Right lobe of liver (tissue), 6 donors: ENCODE results near the gene FRMPD2. TPM values are rescaled to one million over a fixed set of nuclear protein-coding genes. Genes with fewer than 3 reads are reported as not detected.

Experiments
- ATAC-seq, 4 donors: fragments of 200-7000 bp; cut with Tn5 transposase; one replicate each; pipeline ENCODE4 v1.9.1; 2020; ENCODE audit warnings: mild to moderate bottlenecking in 4 of 4, moderate library complexity in 4 of 4
- DNase-seq, 3 donors: peaks; one replicate each; pipeline ENCODE4 v3.0.0-alpha.2; 2020
- H3K27ac ChIP-seq, 3 donors: fragments of 200-600 bp; one replicate each; pipeline ENCODE4 v1.8.0; 2022
- H3K27me3 ChIP-seq, 2 donors: fragments of 200-600 bp; one replicate each; pipeline ENCODE4 v1.8.0; 2022
- H3K36me3 ChIP-seq, 4 donors: fragments of 200-600 bp; sonication (generic) in 1 of 4; one replicate each; pipeline versions ENCODE4 v1.5.1 to v1.8.0; 2017 to 2022; ENCODE audit warnings: control low read depth in 1 of 4
- H3K4me1 ChIP-seq, 4 donors: fragments of 200-600 bp; sonication (generic) in 1 of 4; one replicate each; pipeline versions ENCODE4 v1.5.1 to v1.8.0; 2017 to 2022; ENCODE audit warnings: control low read depth in 1 of 4
- H3K4me3 ChIP-seq, 3 donors: fragments of 200-600 bp; one replicate each; pipeline ENCODE4 v1.8.0; 2022
- H3K9me3 ChIP-seq, 4 donors: fragments of 200-600 bp; sonication (generic) in 1 of 4; one replicate each; pipeline versions ENCODE4 v1.5.1 to v1.8.0; 2017 to 2022; ENCODE audit warnings: control low read depth in 1 of 4
- POLR2A ChIP-seq: fragments of 450-650 bp; IDR thresholded peaks from one replicate; pipeline ENCODE4 v1.6.1; 2017; ENCODE audit warnings: antibody characterized with exemption, mild to moderate bottlenecking
- WGBS: methylation state at CpG from one replicate; pipeline ENCODE4 v1.1.6; 2018; ENCODE audit warnings: low coverage, low lambda C conversion rate; ENCODE audit not compliant: insufficient coverage; ENCODE audit errors: missing lambda C conversion rate; 5-methylcytosine and 5-hydroxymethylcytosine counted together
- intact Hi-C, 2 donors: fragments of 100-400 bp; cut with DNase I; formaldehyde crosslinking; loops; one replicate each; pipeline versions ENCODE4 v1.11.2 to v1.14.1; 2022
- total RNA-seq, 6 experiments: library from RNA; depleted of rRNA in 2 of 6; stranded (reverse); fragments of >200 nt in 2 of 6; fragmentation: NEBNext Ultra II Directional in 3 of 6; extraction: Animal tissue kit (Norgen Biotek cat#: 25700) in 3 of 6; gene quantifications; one replicate each; pipeline versions ENCODE4 v1.1.0 to v1.2.4, GENCODE V29; 2016 to 2023
- TF ChIP-seq, protein P1 (sequence below), 4 donors: fragments of 200-600 bp in 3 of 4; fragments of 450-650 bp in 1 of 4; IDR thresholded peaks; one replicate each; pipeline versions ENCODE4 v1.5.1 to v1.8.0; 2016 to 2022; ENCODE audit warnings: antibody characterized with exemption in 4 of 4, mild to moderate bottlenecking in 2 of 4
- donor health status: DM: no; HTN: yes; CAD: no.
- donor health status: DM: no; HTN: no; CAD: no.
- donor health status: DM: no; HTN: no; CAD: no.
- donor health status: DM: no; HTN: yes; CAD: no.
- donor health status: DM: no; HTN: yes; CAD: no.

Gene FRMPD2
- total RNA-seq, 6 experiments from 2014 or later = not detected

DNA sequence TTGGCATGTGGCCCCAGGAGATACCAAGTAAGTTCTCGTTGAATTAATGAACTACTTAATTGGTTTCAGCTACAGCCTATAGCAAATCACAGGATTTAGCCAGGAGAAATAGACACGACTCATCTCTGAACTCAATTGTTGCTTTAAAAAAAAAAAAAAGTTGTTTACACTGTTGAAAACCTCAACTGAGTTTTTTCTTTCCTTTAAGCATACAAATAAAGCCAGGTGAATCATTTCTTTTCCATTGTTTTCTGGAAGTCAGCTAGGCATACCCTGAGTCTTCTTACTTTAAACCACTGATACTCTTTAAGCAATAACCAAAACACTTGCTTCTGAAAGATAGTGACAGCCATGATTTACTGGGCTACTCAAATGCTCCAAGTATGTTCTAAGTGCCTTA is 755 bp downstream of the FRMPD2 start:
- no peaks in the 10 kb centered on the region for H3K9me3 ChIP-seq
- TF ChIP-seq POLR2A = no peak
- TF ChIP-seq, protein P1, sequence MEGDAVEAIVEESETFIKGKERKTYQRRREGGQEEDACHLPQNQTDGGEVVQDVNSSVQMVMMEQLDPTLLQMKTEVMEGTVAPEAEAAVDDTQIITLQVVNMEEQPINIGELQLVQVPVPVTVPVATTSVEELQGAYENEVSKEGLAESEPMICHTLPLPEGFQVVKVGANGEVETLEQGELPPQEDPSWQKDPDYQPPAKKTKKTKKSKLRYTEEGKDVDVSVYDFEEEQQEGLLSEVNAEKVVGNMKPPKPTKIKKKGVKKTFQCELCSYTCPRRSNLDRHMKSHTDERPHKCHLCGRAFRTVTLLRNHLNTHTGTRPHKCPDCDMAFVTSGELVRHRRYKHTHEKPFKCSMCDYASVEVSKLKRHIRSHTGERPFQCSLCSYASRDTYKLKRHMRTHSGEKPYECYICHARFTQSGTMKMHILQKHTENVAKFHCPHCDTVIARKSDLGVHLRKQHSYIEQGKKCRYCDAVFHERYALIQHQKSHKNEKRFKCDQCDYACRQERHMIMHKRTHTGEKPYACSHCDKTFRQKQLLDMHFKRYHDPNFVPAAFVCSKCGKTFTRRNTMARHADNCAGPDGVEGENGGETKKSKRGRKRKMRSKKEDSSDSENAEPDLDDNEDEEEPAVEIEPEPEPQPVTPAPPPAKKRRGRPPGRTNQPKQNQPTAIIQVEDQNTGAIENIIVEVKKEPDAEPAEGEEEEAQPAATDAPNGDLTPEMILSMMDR (IDR thresholded peaks at IDR 0.05) = no peak
- H3K36me3 ChIP-seq = no peaks in the 10 kb centered on the region
- ATAC-seq = no peak
- no peak overlapping the region for H3K27ac ChIP-seq
- no peaks in the 10 kb centered on the region for H3K27me3 ChIP-seq
- 66% methylated on average over 2 of the region's 2 CpGs for WGBS
- H3K4me3 ChIP-seq = no peak overlapping the region
- intact Hi-C loops = no loop called here
- no peaks in the 10 kb centered on the region for H3K4me1 ChIP-seq
- DNase-seq = no peak

DNA sequence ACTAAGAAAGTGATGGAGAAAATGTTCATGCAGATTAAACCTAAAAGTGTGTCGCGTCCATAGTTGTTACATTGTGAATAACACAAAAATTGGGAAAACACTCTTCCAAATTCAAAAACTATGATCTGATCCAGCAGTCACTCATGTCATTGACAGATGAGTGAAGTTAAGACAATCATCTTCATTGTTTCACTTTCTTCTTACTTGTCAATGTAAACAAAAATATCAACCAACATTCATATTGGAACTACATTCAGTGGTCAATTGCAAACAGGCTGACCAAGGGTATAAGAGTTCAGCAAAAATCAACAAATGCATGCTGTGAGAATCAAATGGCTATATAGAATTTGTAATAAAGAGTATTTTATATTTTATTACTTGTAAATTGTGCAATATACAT is 1.8 kb downstream of the FRMPD2 start:
- Histone ChIP-seq H3K4me3 (no peak overlapping the region), H3K9me3 (no peaks in the 10 kb centered on the region), H3K27me3 (no peaks in the 10 kb centered on the region), H3K4me1 (no peaks in the 10 kb centered on the region), H3K27ac (no peak overlapping the region), H3K36me3 (no peaks in the 10 kb centered on the region)
- intact Hi-C loops = no loop called here
- ATAC-seq = no peak
- no peak for DNase-seq
- 100% methylated on average over 2 of the region's 2 CpGs for WGBS
- TF ChIP-seq, protein P1 (IDR thresholded peaks at IDR 0.05) = no peak
- no peak for TF ChIP-seq POLR2A

DNA sequence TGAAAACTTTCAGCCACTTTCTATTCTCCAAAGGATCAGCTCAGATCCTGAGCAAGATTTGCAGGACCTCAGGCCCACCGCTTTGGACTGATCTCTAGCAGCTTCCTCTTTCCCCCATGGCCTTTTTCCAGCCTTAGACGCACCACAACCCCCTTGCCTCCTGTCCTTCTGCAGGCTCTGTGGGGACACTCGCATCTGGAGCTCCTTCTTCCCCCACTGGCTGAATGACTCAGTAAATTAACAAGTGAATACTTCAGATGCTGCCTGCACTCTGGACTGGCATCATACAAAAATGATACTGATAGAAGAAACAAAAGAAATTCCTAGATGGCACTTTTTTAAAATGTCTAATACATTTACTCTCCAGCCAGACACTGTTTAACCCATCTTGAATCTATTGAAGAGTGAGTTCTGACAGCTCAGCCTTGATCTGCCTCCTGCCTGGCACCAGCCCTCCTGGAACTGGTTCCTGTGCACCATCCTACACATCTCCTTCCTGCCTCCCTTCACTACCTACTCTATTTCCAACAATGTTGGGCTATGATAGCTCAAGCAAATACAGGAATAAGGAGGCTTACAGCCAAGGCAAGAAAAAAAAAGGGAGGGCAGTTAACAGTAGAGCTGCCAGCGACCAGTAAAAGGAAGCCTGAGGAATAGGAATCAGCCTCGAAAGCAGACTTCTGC is 3.3 kb downstream of the FRMPD2 start:
- Histone ChIP-seq H3K36me3 (no peaks in the 10 kb centered on the region), H3K27me3 (no peaks in the 10 kb centered on the region), H3K27ac (no peak overlapping the region), H3K9me3 (no peaks in the 10 kb centered on the region), H3K4me3 (no peak overlapping the region), H3K4me1 (no peaks in the 10 kb centered on the region)
- TF ChIP-seq, protein P1 (IDR thresholded peaks at IDR 0.05) = no peak
- TF ChIP-seq POLR2A = no peak
- DNase-seq = no peak
- intact Hi-C loops = no loop called here
- no peak for ATAC-seq
- WGBS = 45% methylated on average over 5 of the region's 5 CpGs

DNA sequence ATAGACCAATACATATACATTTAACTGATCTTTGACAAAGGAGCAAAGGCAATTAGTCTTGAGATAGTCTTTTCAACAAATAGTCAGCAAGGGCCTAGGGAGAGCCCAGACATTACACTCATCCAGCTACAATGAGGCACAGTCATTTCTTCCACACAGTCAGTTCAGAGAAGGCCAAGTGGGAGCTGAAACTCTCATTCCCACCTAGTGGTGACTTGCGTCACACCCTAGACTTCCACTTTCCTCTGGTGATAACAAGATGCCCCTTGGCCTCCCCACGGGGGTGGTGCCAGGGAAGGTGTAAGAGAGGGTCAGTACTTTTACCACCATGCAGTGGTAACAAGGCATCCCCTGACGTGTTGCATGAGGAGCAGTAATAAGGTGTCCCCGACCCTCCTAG is 8.0 kb downstream of the FRMPD2 start:
- 100% methylated on average over 1 of the region's 4 CpGs for WGBS
- Histone ChIP-seq H3K4me3 (no peak overlapping the region), H3K4me1 (no peaks in the 10 kb centered on the region), H3K36me3 (no peaks in the 10 kb centered on the region), H3K9me3 (no peaks in the 10 kb centered on the region), H3K27ac (no peak overlapping the region), H3K27me3 (no peaks in the 10 kb centered on the region)
- no peak for TF ChIP-seq POLR2A
- TF ChIP-seq, protein P1 (IDR thresholded peaks at IDR 0.05) = no peak
- intact Hi-C loops = no loop called here
- DNase-seq (no peak), ATAC-seq (no peak)

DNA sequence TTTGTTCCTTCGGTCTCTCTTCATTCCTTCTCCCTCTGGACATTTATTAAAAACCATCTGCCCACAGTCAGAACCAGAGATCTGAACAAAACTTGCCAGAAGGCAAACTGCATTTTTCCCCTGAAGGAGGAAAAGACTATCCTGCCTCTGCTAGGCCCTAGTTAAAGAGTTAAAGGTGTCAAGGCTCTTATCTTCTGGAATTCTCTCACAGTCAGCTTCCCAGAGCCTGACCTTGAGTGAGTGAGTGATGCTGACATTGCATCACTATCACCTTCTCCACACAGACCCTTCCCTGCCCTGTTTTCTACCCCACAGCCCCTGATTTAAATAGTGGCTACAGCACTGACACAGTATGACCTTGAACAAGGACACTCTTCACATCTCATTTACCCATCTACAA is 16.4 kb downstream of the FRMPD2 start:
- Histone ChIP-seq H3K36me3 (no peaks in the 10 kb centered on the region), H3K27ac (no peak overlapping the region), H3K4me3 (no peak overlapping the region), H3K27me3 (no peaks in the 10 kb centered on the region), H3K4me1 (no peaks in the 10 kb centered on the region), H3K9me3 (no peaks in the 10 kb centered on the region)
- DNase-seq (no peak), ATAC-seq (no peak)
- intact Hi-C loops = no loop called here
- TF ChIP-seq, protein P1 (IDR thresholded peaks at IDR 0.05) = no peak
- TF ChIP-seq POLR2A = no peak
- WGBS = 90% methylated on average over 1 of the region's 1 CpG
